NCI-H146 (cell line): ENCODE results near the gene MAPK7.

ENCODE experiments used
- DNase-seq: peaks from one replicate; lab custom pipeline; 2025; lab: John Stamatoyannopoulos, UW

The MAPK7 gene

GRCh38 chr17:19363460-19364035 lies 14.8 kb upstream of the MAPK7 start:
- DNase-seq: no peak

GRCh38 chr17:19364699-19365498 lies 13.4 kb upstream of the MAPK7 start:
- peak; percentile 65 for DNase-seq

GRCh38 chr17:19365499-19365817 lies 12.8 kb upstream of the MAPK7 start:
- DNase-seq: no peak

- no peak for DNase-seq
Observed at GRCh38 chr17:19365833-19366636, 12.3 kb upstream of the MAPK7 start.

GRCh38 chr17:19366637-19366972 lies 11.7 kb upstream of the MAPK7 start:
- DNase-seq: no peak

GRCh38 chr17:19368229-19368628 lies 10.1 kb upstream of the MAPK7 start:
- no peak for DNase-seq

- DNase-seq: no peak
Observed at GRCh38 chr17:19369107-19369778, 9.1 kb upstream of the MAPK7 start.

- DNase-seq: no peak
Observed at GRCh38 chr17:19369846-19370492, 8.3 kb upstream of the MAPK7 start.

- DNase-seq: no peak
Observed at GRCh38 chr17:19370493-19370960, 7.8 kb upstream of the MAPK7 start.

- DNase-seq: no peak
Observed at GRCh38 chr17:19371259-19372010, 6.9 kb upstream of the MAPK7 start.

- DNase-seq: no peak
Observed at GRCh38 chr17:19372011-19372370, 6.3 kb upstream of the MAPK7 start.

GRCh38 chr17:19372439-19372838 lies 5.9 kb upstream of the MAPK7 start:
- no peak for DNase-seq

GRCh38 chr17:19372866-19373504 lies 5.3 kb upstream of the MAPK7 start:
- DNase-seq: no peak

GRCh38 chr17:19374136-19374535 lies 4.2 kb upstream of the MAPK7 start:
- DNase-seq: no peak

- no peak for DNase-seq
Observed at GRCh38 chr17:19375732-19376131, 2.6 kb upstream of the MAPK7 start.

- DNase-seq: peak; percentile 49
Observed at GRCh38 chr17:19376811-19377210, 1.5 kb upstream of the MAPK7 start.

- DNase-seq: peak; percentile 98
Observed at GRCh38 chr17:19377602-19378415, 489 bp upstream of the MAPK7 start.

GRCh38 chr17:19379361-19380065 lies 1.2 kb downstream of the MAPK7 start:
- DNase-seq: no peak
